HepG2 (cell line): ENCODE results near the gene CREB3. TPM values are rescaled to one million over a fixed set of nuclear protein-coding genes. Genes with fewer than 3 reads are reported as not detected.

Experiments
- ETS1 ChIP-seq: sonication (generic); formaldehyde crosslinking; IDR thresholded peaks from 2 replicates; pipeline ENCODE4 v1.4.0; 2020; ENCODE audit warnings: missing genetic modification reagents
- HNRNPL ChIP-seq: fragments of 200-400 bp; formaldehyde crosslinking; IDR thresholded peaks from 2 replicates; pipeline ENCODE4 v1.6.1; 2017; ENCODE audit warnings: mild to moderate bottlenecking, low read depth, low read length
- NRL ChIP-seq: sonication (generic); formaldehyde crosslinking; IDR thresholded peaks from 2 replicates; pipeline ENCODE4 v1.5.0; 2020; ENCODE audit warnings: missing genetic modification reagents, mild to moderate bottlenecking, moderate library complexity, borderline replicate concordance
- TCF7L2 ChIP-seq: IDR thresholded peaks from 2 replicates; pipeline ENCODE4 v1.6.1; 2011; ENCODE audit warnings: mild to moderate bottlenecking, low read depth, low read length, moderate library complexity
- THRA ChIP-seq: sonication (generic); formaldehyde crosslinking; IDR thresholded peaks from 2 replicates; pipeline ENCODE4 v1.4.0; 2020; ENCODE audit warnings: missing genetic modification reagents, borderline replicate concordance
- WIZ ChIP-seq: sonication (generic); formaldehyde crosslinking; IDR thresholded peaks from 2 replicates; pipeline ENCODE4 v1.5.1; 2020; ENCODE audit warnings: mild to moderate bottlenecking, missing genetic modification reagents
- ZFP1 ChIP-seq: IDR thresholded peaks from 2 replicates; pipeline ENCODE4 v1.6.1; 2016
- ZFP36L2 ChIP-seq: sonication (generic); formaldehyde crosslinking; IDR thresholded peaks from 2 replicates; pipeline ENCODE4 v1.4.0; 2020; ENCODE audit warnings: missing genetic modification reagents
- ZKSCAN5 ChIP-seq: sonication (generic); formaldehyde crosslinking; IDR thresholded peaks from 2 replicates; pipeline ENCODE4 v1.5.1; 2020; ENCODE audit warnings: mild to moderate bottlenecking, missing genetic modification reagents
- ZMYM4 ChIP-seq: sonication (generic); formaldehyde crosslinking; IDR thresholded peaks from 2 replicates; pipeline ENCODE4 v1.8.1; 2023; ENCODE audit warnings: mild to moderate bottlenecking, missing genetic modification reagents
- ZNF230 ChIP-seq: sonication (generic); formaldehyde crosslinking; IDR thresholded peaks from 2 replicates; pipeline ENCODE4 v1.4.0; 2020; ENCODE audit warnings: mild to moderate bottlenecking, missing genetic modification reagents
- ZNF343 ChIP-seq: sonication (generic); formaldehyde crosslinking; IDR thresholded peaks from 2 replicates; pipeline ENCODE4 v1.4.0; 2020; ENCODE audit warnings: mild to moderate bottlenecking, missing genetic modification reagents
- ZNF530 ChIP-seq: sonication (generic); formaldehyde crosslinking; IDR thresholded peaks from 2 replicates; pipeline ENCODE4 v1.5.0; 2020; ENCODE audit warnings: low read depth, mild to moderate bottlenecking, missing genetic modification reagents
- ZNF563 ChIP-seq: sonication (generic); formaldehyde crosslinking; IDR thresholded peaks from 2 replicates; pipeline ENCODE4 v1.8.0; 2022; ENCODE audit warnings: mild to moderate bottlenecking, moderate library complexity, missing genetic modification reagents
- ZNF574 ChIP-seq: sonication (generic); formaldehyde crosslinking; IDR thresholded peaks from 2 replicates; pipeline ENCODE4 v1.4.0; 2020; ENCODE audit warnings: missing genetic modification reagents
- ZNF691 ChIP-seq: sonication (generic); formaldehyde crosslinking; IDR thresholded peaks from 2 replicates; pipeline ENCODE4 v1.4.0; 2020; ENCODE audit warnings: missing genetic modification reagents, low read depth, mild to moderate bottlenecking, borderline replicate concordance
- ZNF800 ChIP-seq: sonication (generic); formaldehyde crosslinking; IDR thresholded peaks from 2 replicates; pipeline ENCODE4 v1.4.0; 2020; ENCODE audit warnings: missing genetic modification reagents
- ZSCAN21 ChIP-seq: sonication (generic); formaldehyde crosslinking; IDR thresholded peaks from 2 replicates; pipeline ENCODE4 v1.8.0; 2022; ENCODE audit warnings: mild to moderate bottlenecking, missing genetic modification reagents, moderate library complexity, borderline replicate concordance
- ZZZ3 ChIP-seq: sonication (generic); formaldehyde crosslinking; IDR thresholded peaks from 2 replicates; pipeline ENCODE4 v1.4.0; 2020; ENCODE audit warnings: missing genetic modification reagents, mild to moderate bottlenecking, borderline replicate concordance
- polyA plus RNA-seq, 8 experiments: library from polyadenylated mRNA; depleted of rRNA in 3 of 8; stranded (reverse) in 7 of 8; unstranded in 1 of 8; fragments of >200 nt; fragmentation: Illumina TruSeq in 4 of 8; extraction: Trizol in 4 of 8; gene quantifications; 2 replicates each; pipeline versions ENCODE4 v1.2.1 to v1.2.3, GENCODE V29; 2011 to 2016; ENCODE audit warnings: low read depth in 4 of 8, missing spikeins in 1 of 8, mixed read lengths in 1 of 8; ENCODE audit not compliant: insufficient read depth in 1 of 8
- total RNA-seq, 5 experiments: library from RNA; depleted of rRNA; stranded (reverse); fragments of >200 nt; fragmentation: Illumina TruSeq; extraction: Trizol; gene quantifications; 2 replicates each; pipeline ENCODE4 v1.2.3, GENCODE V29; 2016; ENCODE audit warnings: low read depth in 1 of 5

CREB3 gene
- total and polyA plus RNA-seq, 2 of the 13 experiments (the other 11 are each of a cell fraction or from before 2014, with no cell fraction given), result 11.1 to 34.2 TPM

- TF ChIP-seq ZNF530 (CRISPR knock-in tag) (no peak), ZFP1 (CRISPR knock-in tag) (no peak), ETS1 (CRISPR knock-in tag) (no peak), ZNF800 (CRISPR knock-in tag) (peak; percentile 92), NRL (CRISPR knock-in tag) (peak; percentile 41; the same call in 1 of the 2 replicates), WIZ (CRISPR knock-in tag) (no peak), ZZZ3 (CRISPR knock-in tag) (no peak; the same call in 1 of the 2 replicates), ZNF563 (CRISPR knock-in tag) (peak; percentile 81), ZFP36L2 (CRISPR knock-in tag) (no peak), THRA (0 out of 2 replicates have a peak, but pooled peaks have one; percentile 46), ZNF574 (peak; percentile 99), ZKSCAN5 (no peak), ZSCAN21 (no peak), ZNF691 (CRISPR knock-in tag) (0 out of 2 replicates have a peak, but pooled peaks have one; percentile 3), ZMYM4 (CRISPR knock-in tag) (peak; percentile 75), ZNF230 (CRISPR knock-in tag) (peak; percentile 22; the same call in 1 of the 2 replicates), TCF7L2 (no peak), ZNF343 (no peak; the same call in 1 of the 2 replicates), HNRNPL (no peak)
These were observed at the start of gene CREB3, which contains the start of gene TLN1 (continued) for GRCh38 chr9:35732185-35732799.
